ENCODE results near the gene MAEA.
A peak's percentile ranks its signal among the peaks of the same experiment; 100 is the strongest.

Gene MAEA

GRCh38 chr4:1337951-1338751 lies 48.5 kb downstream of the MAEA start:
- DNase-seq = no peak

- DNase-seq = no peak
These were observed 49.2 kb downstream of the MAEA start for GRCh38 chr4:1338752-1339414.

DNA sequence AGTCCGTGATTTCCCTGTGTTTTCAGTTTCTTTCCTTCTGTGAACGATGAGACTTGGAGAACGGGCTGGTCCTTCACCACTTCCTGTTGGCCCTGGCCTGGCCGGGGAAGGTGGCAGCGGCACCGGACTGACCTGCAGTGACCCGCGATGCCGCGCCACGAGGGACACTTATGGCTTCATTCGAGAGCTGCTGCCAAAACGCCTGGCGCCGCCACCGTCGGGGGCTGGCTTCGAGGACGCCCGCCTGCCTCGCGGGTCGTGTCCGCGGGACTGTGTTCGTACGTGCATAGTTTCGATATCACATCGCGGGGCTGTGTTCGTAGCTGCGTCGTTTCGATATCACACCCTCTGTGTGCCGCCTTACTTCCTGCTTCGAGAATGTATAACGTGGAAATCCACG lies 49.8 kb downstream of the MAEA start:
- DNase-seq = no peak

DNA sequence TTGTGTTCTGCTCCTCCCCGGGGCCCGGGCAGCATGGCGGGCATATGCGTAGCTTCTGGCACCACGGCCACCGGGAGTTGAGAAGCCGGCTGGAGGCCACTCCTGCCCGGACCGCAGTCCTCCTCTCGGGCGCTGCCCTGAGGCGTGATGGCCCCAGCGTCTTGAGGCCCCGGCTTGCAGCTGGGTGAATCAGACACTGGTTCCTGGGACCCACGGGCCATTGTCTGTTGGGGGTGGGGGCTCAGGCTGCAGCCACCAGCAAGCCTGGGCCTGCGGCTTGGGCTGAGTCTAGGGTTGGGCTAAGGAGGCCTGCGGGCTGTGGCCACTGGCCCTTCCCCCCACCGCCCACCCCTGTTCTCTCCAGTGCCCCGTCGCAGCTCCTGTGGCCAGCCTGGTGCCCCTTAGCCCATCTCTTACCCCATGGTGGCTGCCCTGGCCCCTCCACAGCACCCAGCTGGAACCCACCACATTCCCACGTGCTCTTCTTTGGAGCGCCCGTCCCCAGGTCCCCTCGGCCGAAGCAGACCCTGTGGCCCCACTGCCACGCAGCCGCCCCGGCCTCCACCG lies 50.6 kb downstream of the MAEA start:
- DNase-seq = no peak

- no peak for DNase-seq
These were observed 51.2 kb downstream of the MAEA start for GRCh38 chr4:1340861-1341260.

GRCh38 chr4:1342003-1342402 lies 52.3 kb downstream of the MAEA start:
- DNase-seq = no peak

DNA sequence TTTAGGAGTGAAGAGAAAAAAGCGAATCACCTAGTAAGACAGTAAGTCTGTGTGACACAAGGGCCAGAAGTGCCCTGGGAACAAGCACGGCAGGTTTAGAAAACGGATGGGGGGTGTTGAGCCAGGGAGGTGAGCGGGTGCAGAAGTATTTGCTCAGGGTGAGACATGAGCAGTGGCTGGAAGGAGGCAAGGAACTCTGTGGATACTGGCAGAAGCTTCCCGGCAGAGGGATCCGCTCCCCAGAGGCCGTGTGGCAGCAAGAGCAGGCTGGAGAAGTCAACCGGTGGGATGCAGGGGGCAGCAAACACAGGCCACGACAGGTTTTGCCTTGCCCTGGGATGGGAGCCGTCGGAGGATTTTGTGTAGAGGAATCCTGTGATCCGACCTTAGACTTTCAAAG lies 55.0 kb downstream of the MAEA start:
- DNase-seq = no peak

- peak; percentile 8 for DNase-seq
These were observed 56.5 kb downstream of the MAEA start for GRCh38 chr4:1345903-1346780.

GRCh38 chr4:1346781-1347409 lies 57.2 kb downstream of the MAEA start, which contains the start of gene UVSSA:
UVSSA (plus strand) TSS chr4:1347208; CDS start chr4:1348092, 884 bp downstream.
- DNase-seq = peak; percentile 94

DNA sequence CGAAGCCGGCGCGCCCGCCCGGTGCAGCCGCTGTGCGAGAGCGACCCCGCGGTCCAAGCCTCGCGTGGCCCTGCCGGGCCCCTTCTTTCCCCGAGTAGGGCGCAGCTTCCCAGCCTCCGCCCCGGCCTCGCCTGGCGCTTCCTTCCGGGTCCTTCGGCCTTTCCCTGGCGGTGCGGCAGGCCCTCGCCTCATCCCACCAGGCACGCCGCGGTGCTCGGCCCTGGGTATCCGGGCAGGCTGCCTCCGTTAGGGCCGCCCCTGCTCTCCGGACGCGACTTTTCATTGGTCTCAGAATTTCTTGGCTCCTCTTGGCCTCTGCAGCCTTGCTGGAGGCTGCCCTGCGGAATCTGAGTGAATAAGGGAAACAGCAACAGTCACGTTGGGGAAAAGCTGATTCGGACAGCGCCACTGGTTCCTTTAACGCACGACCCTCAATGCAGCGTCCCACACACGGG lies 57.7 kb downstream of the MAEA start:
- no peak for DNase-seq

DNA sequence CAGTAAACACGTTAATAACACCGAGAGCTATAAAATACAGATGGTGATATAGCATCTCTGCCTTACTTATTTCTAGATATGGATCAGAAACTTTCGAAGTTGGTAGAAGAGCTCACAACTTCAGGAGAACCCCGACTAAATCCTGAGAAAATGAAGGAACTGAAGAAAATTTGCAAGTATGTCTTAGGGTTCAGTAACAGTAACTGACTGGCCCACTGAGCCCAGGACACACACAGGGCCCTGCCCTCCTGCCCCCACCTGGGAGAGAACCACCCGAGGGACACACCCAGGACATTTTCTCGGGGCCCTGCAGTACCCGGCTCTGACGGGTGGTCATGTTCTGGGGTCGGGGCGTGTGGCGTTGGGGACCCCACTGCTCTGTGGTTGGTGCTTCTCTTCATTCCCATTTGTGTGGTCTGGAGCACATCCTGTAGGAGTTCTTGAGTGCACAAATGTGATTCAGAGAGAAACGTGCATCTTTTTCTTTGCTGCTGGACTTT lies 58.4 kb downstream of the MAEA start:
- DNase-seq = no peak

DNA sequence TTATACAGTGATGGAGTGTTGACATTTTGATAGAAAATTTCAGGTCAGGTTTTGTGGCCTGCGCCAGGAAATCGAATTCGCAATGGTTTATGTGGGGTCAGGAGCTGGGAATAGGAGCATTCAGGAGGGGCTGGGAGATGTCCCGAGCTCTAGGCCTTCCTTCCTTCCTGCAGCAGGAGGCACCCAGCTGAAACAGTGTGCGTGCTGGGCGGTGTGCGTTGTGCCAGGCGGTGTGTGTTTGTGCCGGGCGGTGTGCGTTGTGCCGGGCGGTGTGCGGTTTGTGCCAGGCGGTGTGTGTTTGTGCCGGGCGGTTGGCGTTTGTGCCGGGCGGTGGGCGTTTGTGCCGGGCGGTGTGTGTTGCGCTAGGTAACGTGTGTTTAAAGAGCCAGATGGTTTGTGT lies 59.1 kb downstream of the MAEA start:
- no peak for DNase-seq

- no peak for DNase-seq
These were observed 59.9 kb downstream of the MAEA start for GRCh38 chr4:1349359-1350168.

GRCh38 chr4:1350169-1350520 lies 60.5 kb downstream of the MAEA start:
- no peak for DNase-seq

DNA sequence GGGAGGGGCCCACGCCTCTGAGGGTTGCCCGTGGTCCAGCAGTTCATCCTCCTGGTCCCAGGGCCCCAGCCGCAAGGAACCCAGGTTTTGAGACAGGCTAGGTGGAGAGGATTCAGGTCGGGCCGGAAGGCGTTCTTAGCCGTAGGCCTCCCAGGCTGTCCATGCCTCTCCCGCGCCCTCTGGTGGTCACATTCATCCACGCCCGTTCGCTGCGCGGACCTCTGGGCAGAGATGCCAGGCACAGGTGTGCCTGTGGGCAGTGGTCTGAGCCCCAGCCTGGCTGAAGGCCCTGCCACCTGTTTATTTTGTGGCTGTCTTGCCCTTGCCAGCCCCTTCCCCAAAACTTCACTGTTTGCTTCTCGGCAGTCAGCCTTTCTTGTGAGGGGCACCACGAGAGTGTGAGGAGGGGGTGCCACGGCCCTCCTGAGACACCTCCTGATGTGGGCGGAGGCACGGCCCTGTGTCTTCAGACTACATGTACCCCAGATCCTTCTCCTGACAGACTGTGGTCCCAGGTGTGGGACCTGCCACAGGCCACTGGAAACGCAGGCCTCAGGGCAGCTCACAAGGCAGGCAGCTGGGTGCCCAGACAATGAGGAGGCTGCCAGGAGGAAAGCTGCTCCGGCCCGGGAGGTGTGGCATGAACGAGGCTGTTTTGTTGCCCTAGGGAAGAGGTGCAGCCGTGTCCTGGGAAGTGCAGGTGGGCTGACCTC lies 62.3 kb downstream of the MAEA start:
- DNase-seq = no peak

DNA sequence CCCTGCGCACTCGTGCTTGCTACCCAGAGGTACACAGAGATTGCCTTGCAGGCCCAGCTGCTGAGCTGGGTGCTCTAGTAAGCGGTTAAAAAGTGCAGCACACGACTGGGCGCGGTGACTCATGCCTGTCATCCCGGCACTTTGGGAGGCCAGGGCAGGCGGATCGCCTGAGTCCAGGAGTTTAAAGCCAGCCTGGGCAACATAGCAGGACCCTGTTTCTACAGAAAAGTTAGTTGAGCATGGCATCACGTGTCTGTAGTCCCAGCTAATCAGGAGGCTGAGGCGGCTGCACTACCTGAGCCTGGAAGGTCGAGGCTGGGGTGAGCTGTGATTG lies 62.8 kb downstream of the MAEA start:
- no peak for DNase-seq

DNA sequence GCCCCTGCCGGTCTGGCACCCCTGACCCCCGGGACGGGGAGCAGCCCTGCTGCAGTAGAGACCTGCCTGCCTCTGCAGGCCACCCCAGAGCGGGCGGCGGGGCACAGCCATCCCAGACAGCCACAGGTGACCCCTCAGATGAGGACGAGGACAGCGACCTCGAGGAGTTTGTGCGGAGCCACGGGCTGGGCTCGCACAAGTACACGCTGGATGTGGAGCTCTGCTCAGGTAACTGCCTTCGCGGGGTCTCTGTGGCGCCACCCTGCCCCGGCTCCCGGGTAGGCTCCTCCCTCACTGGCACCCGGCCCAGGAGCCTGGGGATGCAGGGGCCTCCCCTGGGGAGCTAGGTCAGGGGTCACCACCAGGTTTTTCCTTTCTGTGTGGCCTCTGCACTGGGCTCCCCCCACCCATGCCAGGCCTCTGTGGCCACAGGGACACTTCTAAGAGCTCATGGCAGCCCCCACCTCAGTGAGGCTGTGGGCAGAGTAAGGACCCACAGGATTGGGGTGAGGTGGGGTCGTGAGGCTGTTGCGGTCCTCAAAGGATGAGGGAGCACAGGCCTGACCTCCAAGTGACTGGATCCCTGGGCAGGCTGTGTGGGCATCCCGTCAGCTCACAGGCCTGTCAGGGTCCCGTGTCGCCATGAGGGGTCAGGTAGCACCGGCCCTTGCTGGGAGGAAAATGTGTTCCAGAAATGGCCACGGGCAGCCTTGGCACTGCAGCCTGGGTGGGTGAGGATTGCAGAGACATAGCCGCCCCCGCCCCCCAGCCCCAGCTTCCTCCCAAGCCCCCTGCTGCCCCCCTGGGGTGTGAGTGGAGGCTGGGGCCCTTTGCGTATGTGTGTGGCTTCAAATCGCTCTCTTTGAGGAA lies 63.7 kb downstream of the MAEA start:
- no peak for DNase-seq

DNA sequence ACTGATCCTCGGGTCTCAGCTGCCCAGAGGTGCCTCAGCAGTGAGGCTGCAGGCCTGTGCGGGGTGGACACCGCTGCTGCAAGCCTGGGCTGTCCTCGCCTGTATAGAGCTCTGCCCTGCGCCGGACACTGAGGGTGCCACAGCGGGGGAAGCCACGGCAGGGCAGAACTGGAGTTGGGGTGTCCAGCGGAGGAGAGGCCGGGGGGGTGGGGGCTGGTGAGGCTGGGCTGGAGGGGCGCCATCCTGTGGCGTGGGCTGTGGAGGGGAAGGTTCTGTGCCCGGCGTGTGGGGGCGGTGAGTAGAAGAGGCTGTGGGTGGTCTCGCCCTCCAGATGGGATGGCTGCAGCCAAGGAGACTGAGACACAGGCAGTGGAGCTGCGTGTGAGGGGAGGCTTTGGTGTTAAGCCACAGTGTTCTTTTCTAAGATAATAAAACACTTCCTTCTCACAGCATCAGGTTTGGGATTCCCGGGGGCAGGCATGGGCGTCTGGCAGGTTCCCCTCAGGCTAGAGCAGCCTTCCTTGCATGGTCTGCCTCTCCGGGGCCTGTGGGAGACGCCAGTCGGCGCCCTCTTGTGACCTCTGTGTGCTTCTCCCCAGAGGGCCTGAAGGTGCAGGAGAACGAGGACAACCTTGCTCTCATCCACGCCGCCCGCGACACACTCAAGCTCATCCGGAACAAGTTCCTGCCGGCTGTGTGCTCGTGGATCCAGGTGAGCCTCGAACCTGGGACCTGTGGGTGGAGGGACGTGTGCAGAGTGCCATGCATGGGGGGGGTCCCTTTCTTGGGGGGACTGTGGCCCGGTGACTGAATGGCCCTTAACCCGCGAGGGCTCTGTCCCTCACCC lies 64.7 kb downstream of the MAEA start:
- DNase-seq = no peak

DNA sequence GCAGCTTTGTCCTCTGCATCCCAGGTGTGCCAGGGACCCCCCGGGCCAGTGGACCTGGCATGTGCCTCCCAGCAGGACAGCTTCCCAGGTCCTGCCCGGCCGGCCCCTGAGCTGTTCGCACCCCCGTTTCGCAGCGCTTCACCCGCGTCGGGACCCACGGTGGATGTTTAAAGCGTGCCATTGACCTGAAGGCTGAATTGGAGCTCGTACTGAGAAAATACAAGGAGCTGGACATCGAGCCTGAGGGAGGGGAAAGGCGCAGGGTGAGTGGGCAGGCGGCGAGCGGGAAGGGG lies 65.2 kb downstream of the MAEA start:
- no peak for DNase-seq
